ENCODE measurements around the gene CPNE1.

CPNE1 gene

DNA sequence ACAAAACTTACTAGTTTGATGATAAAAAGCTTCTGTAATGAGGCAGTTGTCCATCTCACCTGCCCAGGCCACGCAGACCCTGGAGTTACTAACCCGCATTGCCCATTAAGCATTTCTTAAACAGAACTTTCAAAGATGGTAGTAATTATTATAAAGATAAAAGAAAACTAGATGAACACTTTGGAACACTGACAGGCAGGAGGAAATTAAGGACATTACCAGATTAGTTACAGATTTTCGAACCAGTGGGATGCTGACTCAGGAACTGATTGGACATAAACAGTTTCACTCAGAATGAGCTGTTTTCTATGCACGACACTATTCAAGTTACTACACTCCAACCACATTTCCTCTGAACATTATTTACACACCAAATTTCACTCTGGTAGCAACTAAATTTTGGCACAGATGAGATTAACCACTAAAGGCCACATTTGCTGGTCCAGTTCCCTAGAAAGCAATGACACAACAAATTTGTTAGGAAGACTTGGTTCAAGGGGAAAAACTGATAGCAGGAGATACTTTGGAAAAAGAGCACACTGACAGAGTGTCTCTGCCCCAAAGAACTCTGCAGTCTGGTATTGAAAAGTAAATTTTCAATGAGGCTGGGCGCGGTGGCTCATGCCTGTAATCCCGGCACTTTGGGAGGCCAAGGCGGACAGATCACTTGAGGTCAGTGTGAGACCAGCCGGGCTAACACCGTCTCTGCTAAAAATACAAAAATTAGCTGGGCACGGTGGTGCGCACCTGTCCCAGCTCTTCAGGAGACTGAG is 37.5 kb upstream of the CPNE1 start:
- no peak for DNase-seq (ENCODE audit: extremely low spot score)
- CTCF ChIA-PET, result interaction anchor here (1.1 to 1.7 kb wide), 2 partner anchors 13 to 18 kb away, joined by 3 to 6 read pairs; no protein-coding TSS in a partner anchor
- POLR2A ChIA-PET, result interaction anchor here (1.2 kb wide), 1 partner anchor 18 kb away, joined by 4 read pairs; no protein-coding TSS in a partner anchor
- TF ChIP-seq, protein P1, sequence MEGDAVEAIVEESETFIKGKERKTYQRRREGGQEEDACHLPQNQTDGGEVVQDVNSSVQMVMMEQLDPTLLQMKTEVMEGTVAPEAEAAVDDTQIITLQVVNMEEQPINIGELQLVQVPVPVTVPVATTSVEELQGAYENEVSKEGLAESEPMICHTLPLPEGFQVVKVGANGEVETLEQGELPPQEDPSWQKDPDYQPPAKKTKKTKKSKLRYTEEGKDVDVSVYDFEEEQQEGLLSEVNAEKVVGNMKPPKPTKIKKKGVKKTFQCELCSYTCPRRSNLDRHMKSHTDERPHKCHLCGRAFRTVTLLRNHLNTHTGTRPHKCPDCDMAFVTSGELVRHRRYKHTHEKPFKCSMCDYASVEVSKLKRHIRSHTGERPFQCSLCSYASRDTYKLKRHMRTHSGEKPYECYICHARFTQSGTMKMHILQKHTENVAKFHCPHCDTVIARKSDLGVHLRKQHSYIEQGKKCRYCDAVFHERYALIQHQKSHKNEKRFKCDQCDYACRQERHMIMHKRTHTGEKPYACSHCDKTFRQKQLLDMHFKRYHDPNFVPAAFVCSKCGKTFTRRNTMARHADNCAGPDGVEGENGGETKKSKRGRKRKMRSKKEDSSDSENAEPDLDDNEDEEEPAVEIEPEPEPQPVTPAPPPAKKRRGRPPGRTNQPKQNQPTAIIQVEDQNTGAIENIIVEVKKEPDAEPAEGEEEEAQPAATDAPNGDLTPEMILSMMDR (IDR thresholded peaks at IDR 0.05; ENCODE audit: control extremely low read depth, extremely low read depth, low read depth, missing control alignments), result no peak

DNA sequence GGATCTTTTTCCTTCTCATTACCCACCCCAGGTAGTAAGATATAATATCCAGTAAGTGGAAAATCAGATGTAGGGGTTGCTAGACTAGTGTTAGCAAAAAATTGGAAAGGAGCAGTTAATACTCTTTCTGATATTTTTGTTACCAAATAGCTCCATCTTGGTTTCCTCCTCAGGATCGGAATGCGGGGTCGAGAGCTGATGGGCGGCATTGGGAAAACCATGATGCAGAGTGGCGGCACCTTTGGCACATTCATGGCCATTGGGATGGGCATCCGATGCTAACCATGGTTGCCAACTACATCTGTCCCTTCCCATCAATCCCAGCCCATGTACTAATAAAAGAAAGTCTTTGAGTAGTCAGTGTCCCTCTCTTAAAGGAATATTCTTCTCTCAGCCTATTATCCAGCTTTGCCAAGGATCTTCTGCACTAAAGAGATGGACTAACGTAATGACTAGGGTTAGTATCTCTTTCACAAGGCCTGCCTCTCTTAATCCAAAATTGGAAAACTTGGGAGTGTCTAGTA is 36.0 kb upstream of the CPNE1 start:
- DNase-seq (ENCODE audit: extremely low spot score), result no peak
- CTCF ChIA-PET, result interaction anchor here (1.2 to 1.7 kb wide), 3 partner anchors 8 to 14 kb away, joined by 3 to 6 read pairs (median 3); no protein-coding TSS in a partner anchor
- TF ChIP-seq, protein P1 (IDR thresholded peaks at IDR 0.05; ENCODE audit: control extremely low read depth, extremely low read depth, low read depth, missing control alignments), result no peak
- POLR2A ChIA-PET, result interaction anchor here (0.5 kb wide), 1 partner anchor 40 kb away, joined by 3 read pairs; no protein-coding TSS in a partner anchor

DNA sequence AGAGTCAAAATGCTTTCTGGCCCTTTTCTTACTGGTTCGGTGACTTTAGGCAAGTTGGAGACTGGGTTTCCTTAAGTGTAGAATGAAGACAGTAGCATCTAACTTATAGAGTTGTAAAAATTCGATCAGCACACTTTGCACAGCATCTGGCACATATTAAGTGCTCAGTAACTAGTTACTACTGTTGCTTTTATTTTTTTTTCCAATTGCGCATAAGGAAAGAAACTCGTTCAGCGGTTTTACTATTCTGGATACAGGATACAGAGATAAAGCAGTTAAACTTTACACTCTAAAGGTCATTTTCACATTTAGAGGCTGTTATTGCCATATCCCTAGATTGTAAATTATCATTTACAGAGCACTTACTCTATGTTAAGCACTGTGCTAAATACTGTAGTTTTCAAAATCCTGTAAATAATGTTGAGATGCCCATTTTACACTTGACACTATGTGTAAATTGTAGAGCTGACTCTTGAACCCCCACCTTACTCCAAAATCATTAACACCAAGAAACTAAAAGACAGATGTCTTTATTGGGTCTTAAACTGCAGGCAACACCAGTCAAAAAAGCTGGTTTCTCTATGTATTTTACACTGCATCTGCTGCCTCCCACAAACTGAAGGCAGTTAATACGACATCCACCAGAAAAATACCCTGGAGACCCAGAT is 35.4 kb upstream of the CPNE1 start:
- TF ChIP-seq, protein P1 (IDR thresholded peaks at IDR 0.05; ENCODE audit: control extremely low read depth, extremely low read depth, low read depth, missing control alignments), result no peak
- DNase-seq (ENCODE audit: extremely low spot score), result no peak
- ChIA-PET CTCF (interaction anchor here (0.9 to 1.7 kb wide), 4 partner anchors 9 to 15 kb away, joined by 3 to 6 read pairs (median 3); no protein-coding TSS in a partner anchor), POLR2A (interaction anchor here (0.5 to 1.5 kb wide), 3 partner anchors 21 to 1197 kb away, joined by 3 to 4 read pairs (median 3); no protein-coding TSS in a partner anchor)

DNA sequence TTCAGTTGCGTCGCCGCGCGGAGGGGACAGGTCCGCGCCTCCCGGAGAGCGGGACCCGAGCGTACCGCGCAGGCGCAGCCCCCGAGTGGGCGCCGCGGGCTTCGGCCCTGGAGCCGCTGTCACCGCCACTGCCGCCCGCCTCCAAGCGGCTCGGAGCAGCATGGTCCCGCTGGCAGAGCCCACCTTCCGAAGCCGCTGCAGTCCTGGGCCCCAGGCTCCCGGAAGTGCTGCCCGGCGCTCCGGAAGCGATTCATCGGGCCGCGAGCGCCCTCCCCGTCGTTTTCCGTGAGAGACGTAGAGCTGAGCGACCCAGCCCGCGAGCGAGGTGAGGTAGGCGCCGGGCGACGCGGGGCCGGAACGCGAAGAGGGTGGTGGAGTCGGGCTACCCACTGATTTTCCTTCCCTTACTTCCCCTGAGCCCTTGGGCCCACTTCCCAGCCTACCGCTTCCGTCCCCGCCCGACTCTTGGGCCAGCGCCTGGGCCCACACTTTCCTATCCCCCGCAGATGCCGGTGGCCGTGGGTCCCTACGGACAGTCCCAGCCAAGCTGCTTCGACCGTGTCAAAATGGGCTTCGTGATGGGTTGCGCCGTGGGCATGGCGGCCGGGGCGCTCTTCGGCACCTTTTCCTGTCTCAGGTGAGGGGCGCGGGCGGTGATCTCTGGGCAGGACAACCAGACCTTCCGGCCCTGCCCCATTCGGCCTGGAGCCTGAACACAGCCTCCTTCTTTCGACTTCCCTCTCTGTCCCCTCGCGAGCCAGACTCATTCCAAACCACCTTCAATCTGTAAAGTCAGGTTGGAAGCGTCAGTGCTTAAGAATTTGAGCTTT is 34.6 kb upstream of the CPNE1 start, which contains the start of the genes NFS1 and ROMO1:
Gene NFS1 (minus strand): TSS at position 226 of the 830 bp plus-strand sequence. CDS start 64 bp downstream, at position 162.
Gene ROMO1 (plus strand): TSS at position 279 of the 830 bp plus-strand sequence. CDS start 228 bp downstream, at position 507.
- ChIA-PET POLR2A (interaction anchor here (0.6 to 1.5 kb wide), 3 partner anchors 21 to 1198 kb away, joined by 3 to 4 read pairs (median 3); no protein-coding TSS in a partner anchor), CTCF (interaction anchor here (0.9 kb wide), 2 partner anchors 9 to 189 kb away, joined by 3 read pairs; no protein-coding TSS in a partner anchor)
- TF ChIP-seq, protein P1 (IDR thresholded peaks at IDR 0.05; ENCODE audit: control extremely low read depth, extremely low read depth, low read depth, missing control alignments), result peak; percentile 35
- peak; percentile 94 for DNase-seq (ENCODE audit: extremely low spot score)

DNA sequence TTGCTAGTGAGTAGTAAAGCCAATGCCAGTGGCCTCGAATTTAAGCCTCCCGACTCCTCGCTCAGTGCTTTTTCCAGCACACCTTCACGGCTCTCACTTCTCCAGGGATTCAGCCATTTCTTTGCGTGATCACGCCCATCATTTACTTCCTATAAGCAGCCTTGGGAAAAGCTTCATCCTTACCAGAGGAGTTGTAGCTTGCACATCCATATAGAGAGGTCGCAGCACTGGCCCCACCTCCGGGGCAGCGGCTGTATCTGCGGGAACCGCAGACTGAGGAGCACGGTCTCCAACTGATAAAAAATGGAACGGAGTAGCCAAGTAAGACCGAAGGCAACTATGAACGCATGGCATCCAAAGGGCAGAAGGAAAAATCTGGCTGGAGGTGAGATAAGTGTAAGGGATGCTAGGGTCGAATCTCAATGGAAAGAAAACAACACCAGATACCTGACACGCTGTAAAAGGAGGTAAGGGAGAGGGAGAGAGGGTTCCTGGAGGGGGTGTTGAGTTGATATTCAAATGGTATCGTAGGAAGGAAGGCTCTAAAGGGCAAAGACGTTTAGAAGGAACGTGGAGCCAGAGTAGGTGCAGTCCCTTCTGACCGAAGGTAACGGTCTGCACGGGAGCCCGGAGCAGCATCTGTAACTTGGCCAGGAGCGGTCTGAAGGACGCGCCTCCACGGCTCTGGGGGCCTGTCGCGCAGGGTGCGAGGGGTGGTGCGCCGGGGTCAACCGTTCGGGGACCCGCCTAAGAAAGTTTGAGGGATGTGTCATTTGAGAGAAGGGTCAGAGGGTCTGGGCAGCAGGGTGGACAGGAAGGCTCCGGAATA is 33.8 kb upstream of the CPNE1 start:
- ChIA-PET POLR2A (interaction anchor here (1.5 kb wide), 1 partner anchor 22 kb away, joined by 3 read pairs; no protein-coding TSS in a partner anchor), CTCF (interaction anchor here (0.9 kb wide), 1 partner anchor 190 kb away, joined by 3 read pairs; no protein-coding TSS in a partner anchor)
- DNase-seq (ENCODE audit: extremely low spot score), result no peak
- TF ChIP-seq, protein P1 (IDR thresholded peaks at IDR 0.05; ENCODE audit: control extremely low read depth, extremely low read depth, low read depth, missing control alignments), result no peak

All from GM10248 (cell line).